ENCODE measurements around the gene SENP2.

Gene SENP2

DNA sequence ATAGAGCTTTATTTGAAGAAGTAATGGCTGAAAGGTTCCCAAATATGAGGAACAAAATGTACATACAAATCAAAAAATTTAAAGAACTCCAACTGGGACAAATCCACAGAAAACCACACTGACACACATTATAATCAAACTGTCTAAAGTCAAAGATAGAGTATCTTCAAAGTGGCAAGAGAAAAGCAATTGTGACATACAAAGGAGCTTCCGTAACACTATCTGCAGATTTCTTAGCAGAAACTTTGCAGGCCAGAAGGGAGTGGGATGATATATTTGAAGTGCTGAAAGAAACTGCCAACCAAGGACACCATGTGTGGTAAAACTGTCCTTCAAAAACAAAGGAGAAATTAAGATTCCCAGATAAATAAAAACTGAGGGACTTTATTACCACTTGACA lies 91.9 kb downstream of the SENP2 start:
- POLR2A ChIA-PET = no interaction called here
- DNase-seq (ENCODE audit: extremely low spot score) = no peak
- CTCF ChIA-PET = interaction anchor here (0.6 to 1.9 kb wide), 5 partner anchors 16 to 207 kb away, joined by 3 to 7 read pairs (median 6); no protein-coding TSS in a partner anchor
- TF ChIP-seq FOXK2 (IDR thresholded peaks at IDR 0.05) (no peak), FOXA1 (IDR thresholded peaks at IDR 0.05) (no peak), FOXM1 (IDR thresholded peaks at IDR 0.05; ENCODE audit: borderline replicate concordance) (no peak), ZNF384 (IDR thresholded peaks at IDR 0.05) (no peak), ELF4 (IDR thresholded peaks at IDR 0.05) (no peak), NFRKB (IDR thresholded peaks at IDR 0.05) (no peak), BHLHE40 (IDR thresholded peaks at IDR 0.05; ENCODE audit: borderline replicate concordance) (no peak), ARNT (IDR thresholded peaks at IDR 0.05) (no peak), CTBP1 (IDR thresholded peaks at IDR 0.05; ENCODE audit: borderline replicate concordance) (no peak), TARDBP (IDR thresholded peaks at IDR 0.05) (no peak), HDGF (IDR thresholded peaks at IDR 0.05; ENCODE audit: borderline replicate concordance) (no peak), SUZ12 (IDR thresholded peaks at IDR 0.05) (no peak), SP1 (IDR thresholded peaks at IDR 0.05) (no peak), L3MBTL2 (conservative IDR thresholded peaks at IDR 0.05) (no peak), LEF1 (IDR thresholded peaks at IDR 0.05; ENCODE audit: borderline replicate concordance) (no peak)
- TF ChIP-seq, protein P1, sequence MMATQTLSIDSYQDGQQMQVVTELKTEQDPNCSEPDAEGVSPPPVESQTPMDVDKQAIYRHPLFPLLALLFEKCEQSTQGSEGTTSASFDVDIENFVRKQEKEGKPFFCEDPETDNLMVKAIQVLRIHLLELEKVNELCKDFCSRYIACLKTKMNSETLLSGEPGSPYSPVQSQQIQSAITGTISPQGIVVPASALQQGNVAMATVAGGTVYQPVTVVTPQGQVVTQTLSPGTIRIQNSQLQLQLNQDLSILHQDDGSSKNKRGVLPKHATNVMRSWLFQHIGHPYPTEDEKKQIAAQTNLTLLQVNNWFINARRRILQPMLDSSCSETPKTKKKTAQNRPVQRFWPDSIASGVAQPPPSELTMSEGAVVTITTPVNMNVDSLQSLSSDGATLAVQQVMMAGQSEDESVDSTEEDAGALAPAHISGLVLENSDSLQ (IDR thresholded peaks at IDR 0.05) = no peak

DNA sequence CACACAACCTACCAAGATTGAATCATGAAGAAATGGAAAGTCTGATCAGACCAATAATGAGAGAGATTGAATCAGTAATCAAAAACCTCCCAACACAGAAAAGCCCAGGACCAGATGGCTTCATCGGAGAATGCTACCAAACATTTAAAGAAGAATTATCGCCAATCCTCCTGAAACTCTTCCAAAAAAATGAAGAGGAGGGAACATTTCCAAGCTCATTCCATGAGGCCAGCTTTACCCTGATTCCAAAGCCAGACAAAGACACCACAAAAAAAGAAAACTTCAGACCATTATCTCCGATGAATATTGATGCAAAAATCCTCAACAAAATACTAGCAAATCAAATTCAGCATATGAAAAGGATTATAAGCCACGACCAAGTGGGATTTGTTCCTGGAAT lies 94.1 kb downstream of the SENP2 start:
- DNase-seq (ENCODE audit: extremely low spot score) = no peak
- CTCF ChIA-PET = interaction anchor here (0.6 to 1.4 kb wide), 2 partner anchors 16 to 20 kb away, joined by 3 read pairs; no protein-coding TSS in a partner anchor
- no peak for TF ChIP-seq FOXK2 (IDR thresholded peaks at IDR 0.05)
- no peak for TF ChIP-seq SUZ12 (IDR thresholded peaks at IDR 0.05)
- POLR2A ChIA-PET = no interaction called here
